ENCODE measurements around the gene ULK4.

DNA sequence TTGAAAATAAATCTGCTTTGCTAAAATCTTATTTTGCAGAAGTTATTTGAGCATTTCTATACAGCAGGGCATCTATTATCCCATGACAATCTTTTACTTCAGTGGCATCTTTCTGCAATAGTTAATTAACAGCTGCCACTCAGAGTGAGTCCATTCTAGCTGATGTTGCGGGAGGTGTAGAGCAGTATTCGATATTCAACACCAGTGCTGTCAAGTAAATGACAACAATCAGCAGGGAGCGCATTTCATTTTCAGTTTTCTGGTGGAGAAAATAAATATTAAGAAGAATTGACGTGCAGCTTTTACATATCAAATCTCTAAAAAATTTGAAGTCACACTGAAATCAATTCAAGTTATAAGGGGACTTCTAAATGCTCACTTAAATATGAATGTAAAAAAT, 476.4 kb downstream of the ULK4 start:
- TF ChIP-seq, protein P1, sequence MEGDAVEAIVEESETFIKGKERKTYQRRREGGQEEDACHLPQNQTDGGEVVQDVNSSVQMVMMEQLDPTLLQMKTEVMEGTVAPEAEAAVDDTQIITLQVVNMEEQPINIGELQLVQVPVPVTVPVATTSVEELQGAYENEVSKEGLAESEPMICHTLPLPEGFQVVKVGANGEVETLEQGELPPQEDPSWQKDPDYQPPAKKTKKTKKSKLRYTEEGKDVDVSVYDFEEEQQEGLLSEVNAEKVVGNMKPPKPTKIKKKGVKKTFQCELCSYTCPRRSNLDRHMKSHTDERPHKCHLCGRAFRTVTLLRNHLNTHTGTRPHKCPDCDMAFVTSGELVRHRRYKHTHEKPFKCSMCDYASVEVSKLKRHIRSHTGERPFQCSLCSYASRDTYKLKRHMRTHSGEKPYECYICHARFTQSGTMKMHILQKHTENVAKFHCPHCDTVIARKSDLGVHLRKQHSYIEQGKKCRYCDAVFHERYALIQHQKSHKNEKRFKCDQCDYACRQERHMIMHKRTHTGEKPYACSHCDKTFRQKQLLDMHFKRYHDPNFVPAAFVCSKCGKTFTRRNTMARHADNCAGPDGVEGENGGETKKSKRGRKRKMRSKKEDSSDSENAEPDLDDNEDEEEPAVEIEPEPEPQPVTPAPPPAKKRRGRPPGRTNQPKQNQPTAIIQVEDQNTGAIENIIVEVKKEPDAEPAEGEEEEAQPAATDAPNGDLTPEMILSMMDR (IDR thresholded peaks at IDR 0.05), result no peak
- TF ChIP-seq TCF7L2 (IDR thresholded peaks at IDR 0.05; ENCODE audit: low read depth, low read length) (no peak), POLR2AphosphoS5 (IDR thresholded peaks at IDR 0.05; ENCODE audit: low read depth, low read length) (no peak)
- TF ChIP-seq, protein P2, sequence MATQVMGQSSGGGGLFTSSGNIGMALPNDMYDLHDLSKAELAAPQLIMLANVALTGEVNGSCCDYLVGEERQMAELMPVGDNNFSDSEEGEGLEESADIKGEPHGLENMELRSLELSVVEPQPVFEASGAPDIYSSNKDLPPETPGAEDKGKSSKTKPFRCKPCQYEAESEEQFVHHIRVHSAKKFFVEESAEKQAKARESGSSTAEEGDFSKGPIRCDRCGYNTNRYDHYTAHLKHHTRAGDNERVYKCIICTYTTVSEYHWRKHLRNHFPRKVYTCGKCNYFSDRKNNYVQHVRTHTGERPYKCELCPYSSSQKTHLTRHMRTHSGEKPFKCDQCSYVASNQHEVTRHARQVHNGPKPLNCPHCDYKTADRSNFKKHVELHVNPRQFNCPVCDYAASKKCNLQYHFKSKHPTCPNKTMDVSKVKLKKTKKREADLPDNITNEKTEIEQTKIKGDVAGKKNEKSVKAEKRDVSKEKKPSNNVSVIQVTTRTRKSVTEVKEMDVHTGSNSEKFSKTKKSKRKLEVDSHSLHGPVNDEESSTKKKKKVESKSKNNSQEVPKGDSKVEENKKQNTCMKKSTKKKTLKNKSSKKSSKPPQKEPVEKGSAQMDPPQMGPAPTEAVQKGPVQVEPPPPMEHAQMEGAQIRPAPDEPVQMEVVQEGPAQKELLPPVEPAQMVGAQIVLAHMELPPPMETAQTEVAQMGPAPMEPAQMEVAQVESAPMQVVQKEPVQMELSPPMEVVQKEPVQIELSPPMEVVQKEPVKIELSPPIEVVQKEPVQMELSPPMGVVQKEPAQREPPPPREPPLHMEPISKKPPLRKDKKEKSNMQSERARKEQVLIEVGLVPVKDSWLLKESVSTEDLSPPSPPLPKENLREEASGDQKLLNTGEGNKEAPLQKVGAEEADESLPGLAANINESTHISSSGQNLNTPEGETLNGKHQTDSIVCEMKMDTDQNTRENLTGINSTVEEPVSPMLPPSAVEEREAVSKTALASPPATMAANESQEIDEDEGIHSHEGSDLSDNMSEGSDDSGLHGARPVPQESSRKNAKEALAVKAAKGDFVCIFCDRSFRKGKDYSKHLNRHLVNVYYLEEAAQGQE (IDR thresholded peaks at IDR 0.05; ENCODE audit: insufficient read depth in 1 of 2, low read depth in 2 of 2, low read length in 1 of 2), result no peak
